Endodermal cell (in vitro differentiated cells): ENCODE measurements around the gene ZBTB40. TPM values are rescaled to one million over a fixed set of nuclear protein-coding genes. Genes with fewer than 3 reads are reported as not detected.

Source experiments
- DNase-seq: peaks from one replicate; pipeline ENCODE4 v3.0.0-alpha.2; 2017
- H3K27ac ChIP-seq: 2 replicates; pipeline ENCODE4 v1.5.1; 2013; ENCODE audit warnings: mild to moderate bottlenecking, low read depth, low read length, moderate library complexity
- H3K27me3 ChIP-seq: 2 replicates; pipeline ENCODE4 v1.6.1; 2013; ENCODE audit warnings: mild to moderate bottlenecking, low read length, moderate library complexity; ENCODE audit not compliant: insufficient read depth, control insufficient read depth, poor library complexity, severe bottlenecking
- H3K36me3 ChIP-seq: 2 replicates; pipeline ENCODE4 v1.7.0; 2013; ENCODE audit warnings: mild to moderate bottlenecking, low read length, moderate library complexity; ENCODE audit not compliant: control insufficient read depth, insufficient read depth
- H3K4me1 ChIP-seq: one replicate; pipeline ENCODE4 v1.7.0; 2013; ENCODE audit warnings: low read length; ENCODE audit not compliant: control insufficient read depth, insufficient read depth
- H3K4me3 ChIP-seq: 2 replicates; pipeline ENCODE4 v1.5.1; 2013; ENCODE audit warnings: mild to moderate bottlenecking, low read length, moderate library complexity
- H3K9ac ChIP-seq: 2 replicates; pipeline ENCODE4 v1.6.1; 2013; ENCODE audit warnings: mild to moderate bottlenecking, low read length, moderate library complexity; ENCODE audit not compliant: poor library complexity, severe bottlenecking; ENCODE audit errors: extremely low read depth
- H3K9me3 ChIP-seq: 2 replicates; pipeline ENCODE4 v1.6.1; 2013; ENCODE audit warnings: mild to moderate bottlenecking, low read length, moderate library complexity; ENCODE audit not compliant: control insufficient read depth
- H3K27ac Mint-ChIP-seq: 2 replicates; pipeline ENCODE4 v1.8.0; 2020; ENCODE audit warnings: mixed read lengths
- H3K27me3 Mint-ChIP-seq: 2 replicates; pipeline ENCODE4 v1.8.0; 2021; ENCODE audit warnings: mild to moderate bottlenecking, mixed read lengths; ENCODE audit not compliant: insufficient read depth
- H3K36me3 Mint-ChIP-seq: 2 replicates; pipeline ENCODE4 v1.8.0; 2020; ENCODE audit warnings: low read depth, mixed read lengths
- H3K4me1 Mint-ChIP-seq: 2 replicates; pipeline ENCODE4 v1.8.0; 2020; ENCODE audit warnings: mixed read lengths
- H3K4me3 Mint-ChIP-seq: 2 replicates; pipeline ENCODE4 v1.8.0; 2020; ENCODE audit warnings: mild to moderate bottlenecking, moderate library complexity, mixed read lengths
- H3K9me3 Mint-ChIP-seq: 2 replicates; pipeline ENCODE4 v1.8.0; 2020; ENCODE audit warnings: mild to moderate bottlenecking, mixed read lengths
- WGBS, 2 experiments: methylation state at CpG; one replicate each; pipeline versions ENCODE4 v1.1.5 to v1.1.7; 2013; ENCODE audit warnings: missing lambda C conversion rate in 2 of 2, mixed read lengths in 1 of 2; ENCODE audit not compliant: insufficient coverage in 1 of 2, insufficient read length in 1 of 2; 5-methylcytosine and 5-hydroxymethylcytosine counted together
- total RNA-seq, 2 donors: library from RNA; stranded (reverse); fragmentation: NEBNext Ultra II Directional in 1 of 2; extraction: Animal tissue kit (Norgen Biotek cat#: 25700) in 1 of 2; gene quantifications; 2 replicates in 1 of 2; 3 replicates in 1 of 2; pipeline ENCODE4 v1.2.1, GENCODE V29; 2021
- TF ChIP-seq, protein P1 (sequence below): fragments of 200-600 bp; sonication (generic); conservative IDR thresholded peaks from 2 replicates; pipeline ENCODE4 v1.5.0; 2021; ENCODE audit warnings: antibody characterized with exemption, mild to moderate bottlenecking

Gene ZBTB40
- total RNA-seq, 2 donors from 2014 or later, result 18.5 to 29.7 TPM

DNA sequence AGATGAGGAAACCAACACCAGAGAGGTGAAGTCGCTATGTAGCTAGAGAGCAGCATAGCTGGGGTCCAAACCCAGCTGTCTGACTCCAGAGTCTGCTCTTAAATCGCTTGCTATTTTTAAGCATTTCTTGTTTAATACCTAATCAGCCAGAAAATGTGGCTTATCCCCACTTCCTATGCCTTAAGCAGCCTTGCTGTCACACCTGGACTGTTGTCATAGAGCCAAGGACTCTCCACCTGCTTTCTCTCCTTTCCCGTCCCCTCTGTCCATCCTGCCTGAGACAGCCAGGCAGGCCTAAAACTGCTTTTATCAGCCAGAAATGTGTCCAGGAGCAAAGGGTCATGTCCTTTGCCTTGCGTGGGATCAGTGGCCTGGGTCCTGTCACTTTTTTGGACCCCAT is 83.3 kb downstream of the ZBTB40 start:
- Histone ChIP-seq H3K4me3 (no peak overlapping the region), H3K9ac (no peak overlapping the region), H3K36me3 (no peaks in the 10 kb centered on the region), H3K4me1 (no peaks in the 10 kb centered on the region), H3K27ac (no peak overlapping the region), H3K9me3 (no peaks in the 10 kb centered on the region), H3K27me3 (no peaks in the 10 kb centered on the region)
- no peaks in the 10 kb centered on the region for H3K9me3 Mint-ChIP-seq
- no peaks in the 10 kb centered on the region for H3K27me3 Mint-ChIP-seq
- no peak overlapping the region for H3K4me3 Mint-ChIP-seq
- 93 to 96% methylated on average over 4 of the region's 4 CpGs for WGBS, 2 experiments
- TF ChIP-seq, protein P1, sequence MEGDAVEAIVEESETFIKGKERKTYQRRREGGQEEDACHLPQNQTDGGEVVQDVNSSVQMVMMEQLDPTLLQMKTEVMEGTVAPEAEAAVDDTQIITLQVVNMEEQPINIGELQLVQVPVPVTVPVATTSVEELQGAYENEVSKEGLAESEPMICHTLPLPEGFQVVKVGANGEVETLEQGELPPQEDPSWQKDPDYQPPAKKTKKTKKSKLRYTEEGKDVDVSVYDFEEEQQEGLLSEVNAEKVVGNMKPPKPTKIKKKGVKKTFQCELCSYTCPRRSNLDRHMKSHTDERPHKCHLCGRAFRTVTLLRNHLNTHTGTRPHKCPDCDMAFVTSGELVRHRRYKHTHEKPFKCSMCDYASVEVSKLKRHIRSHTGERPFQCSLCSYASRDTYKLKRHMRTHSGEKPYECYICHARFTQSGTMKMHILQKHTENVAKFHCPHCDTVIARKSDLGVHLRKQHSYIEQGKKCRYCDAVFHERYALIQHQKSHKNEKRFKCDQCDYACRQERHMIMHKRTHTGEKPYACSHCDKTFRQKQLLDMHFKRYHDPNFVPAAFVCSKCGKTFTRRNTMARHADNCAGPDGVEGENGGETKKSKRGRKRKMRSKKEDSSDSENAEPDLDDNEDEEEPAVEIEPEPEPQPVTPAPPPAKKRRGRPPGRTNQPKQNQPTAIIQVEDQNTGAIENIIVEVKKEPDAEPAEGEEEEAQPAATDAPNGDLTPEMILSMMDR, result no peak
- no peaks in the 10 kb centered on the region for H3K4me1 Mint-ChIP-seq
- peaks cover 10% of the 10 kb centered on the region for H3K36me3 Mint-ChIP-seq
- H3K27ac Mint-ChIP-seq, result no peak overlapping the region
- no peak for DNase-seq

DNA sequence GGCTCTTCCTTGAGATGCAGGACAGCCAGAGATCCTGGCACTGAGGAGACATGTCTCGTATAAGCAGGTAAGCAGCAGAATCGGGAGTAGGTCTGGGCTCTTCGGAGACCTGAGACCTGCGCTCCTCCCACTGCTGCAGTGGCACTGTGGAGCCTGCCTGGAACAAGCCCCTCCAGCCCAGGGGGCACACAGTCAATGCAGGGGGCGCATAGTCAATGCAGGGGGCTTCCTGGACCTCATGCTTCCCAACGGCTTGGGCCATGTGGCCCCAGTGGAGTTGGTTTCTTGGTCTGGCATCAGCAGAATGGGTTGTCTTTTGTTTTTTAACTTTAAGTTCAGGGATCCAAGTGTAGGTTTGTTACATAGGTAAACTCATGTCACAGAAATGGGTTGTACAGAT is 83.7 kb downstream of the ZBTB40 start:
- H3K4me3 Mint-ChIP-seq, result no peak overlapping the region
- Histone ChIP-seq H3K36me3 (no peaks in the 10 kb centered on the region), H3K9me3 (no peaks in the 10 kb centered on the region), H3K9ac (no peak overlapping the region), H3K27ac (no peak overlapping the region), H3K4me3 (no peak overlapping the region), H3K27me3 (no peaks in the 10 kb centered on the region), H3K4me1 (no peaks in the 10 kb centered on the region)
- no peak for DNase-seq
- no peaks in the 10 kb centered on the region for H3K9me3 Mint-ChIP-seq
- H3K36me3 Mint-ChIP-seq, result peaks cover 7% of the 10 kb centered on the region
- no peaks in the 10 kb centered on the region for H3K4me1 Mint-ChIP-seq
- TF ChIP-seq, protein P1, result no peak
- WGBS, 2 experiments, result 92 to 96% methylated on average over 4 to 6 of the region's 6 CpGs
- H3K27ac Mint-ChIP-seq, result no peak overlapping the region
- no peaks in the 10 kb centered on the region for H3K27me3 Mint-ChIP-seq

DNA sequence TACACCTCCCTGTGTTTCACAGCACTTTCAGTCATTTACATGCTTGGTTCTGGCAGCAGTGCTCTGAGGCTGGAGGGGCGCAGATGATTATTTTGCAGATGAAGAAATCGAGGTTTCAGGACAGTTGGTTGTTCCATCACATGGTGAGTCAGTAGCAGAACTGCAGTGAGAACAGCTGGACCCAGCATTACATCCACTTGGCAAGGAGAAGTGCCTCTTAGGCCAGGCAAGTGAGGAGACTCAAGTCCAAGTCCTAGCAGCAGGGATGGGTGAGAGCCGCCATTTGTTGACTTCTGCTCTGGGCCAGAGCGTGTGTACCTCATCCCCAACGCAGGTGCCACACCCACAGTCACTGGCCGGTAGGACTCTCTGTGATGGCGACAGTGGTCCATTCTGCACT is 84.9 kb downstream of the ZBTB40 start:
- Mint-ChIP-seq H3K9me3 (no peaks in the 10 kb centered on the region), H3K4me1 (no peaks in the 10 kb centered on the region), H3K27ac (no peak overlapping the region), H3K36me3 (peaks cover 7% of the 10 kb centered on the region), H3K4me3 (no peak overlapping the region), H3K27me3 (no peaks in the 10 kb centered on the region)
- Histone ChIP-seq H3K27ac (no peak overlapping the region), H3K4me3 (no peak overlapping the region), H3K9me3 (no peaks in the 10 kb centered on the region), H3K4me1 (no peaks in the 10 kb centered on the region), H3K27me3 (no peaks in the 10 kb centered on the region), H3K9ac (no peak overlapping the region), H3K36me3 (no peaks in the 10 kb centered on the region)
- WGBS, 2 experiments, result 92 to 95% methylated on average over 6 to 7 of the region's 7 CpGs
- DNase-seq, result no peak
- TF ChIP-seq, protein P1, result no peak
